ENCODE data around the gene TCN2. TPM values are rescaled to one million over a fixed set of nuclear protein-coding genes. Genes with fewer than 3 reads are reported as not detected.

TCN2 gene
- total RNA-seq, 1 experiment from 2014 or later, result 11.5 TPM

- Histone ChIP-seq H3K9me2 (ENCODE audit: insufficient read depth) (no peaks in the 10 kb centered on the region), H3K36me3 (ENCODE audit: low read depth) (no peaks in the 10 kb centered on the region), H3F3A (ENCODE audit: insufficient read depth, low read depth) (peaks cover 20% of the 10 kb centered on the region), H3K27ac (no peak overlapping the region), H3K4me2 (peak overlapping the region; percentile 40), H3K4me1 (replicated peaks; ENCODE audit: insufficient read depth) (peaks cover 34% of the 10 kb centered on the region), H3K27me3 (ENCODE audit: insufficient read depth, low read depth) (no peaks in the 10 kb centered on the region), H3K4me3 (no peak overlapping the region), H4K20me1 (ENCODE audit: insufficient read depth) (no peaks in the 10 kb centered on the region), H2AFZ (no peak overlapping the region), H3K79me2 (ENCODE audit: low read depth) (no peaks in the 10 kb centered on the region), H3K9me3 (ENCODE audit: insufficient read depth, low read depth) (no peaks in the 10 kb centered on the region)
- ChIA-PET CTCF (interaction anchor here (0.6 to 0.9 kb wide), 2 partner anchors 29 to 158 kb away, joined by 3 read pairs; no protein-coding TSS in a partner anchor), POLR2A (ENCODE audit: unreplicated experiment) (interaction anchor here (0.7 to 1.5 kb wide), 2 partner anchors 179 to 1028 kb away, joined by 6 read pairs; no protein-coding TSS in a partner anchor)
- intact Hi-C loops (cut with micrococcal nuclease; ENCODE audit: unreplicated experiment), result loop anchor here (10.0 kb wide), 2 partner anchors 181 to 341 kb away; partner anchors contain the start of genes MTFP1 and OSM
- no TSS peak for BruUV-seq (replicated peaks)
- TF ChIP-seq CTCF (conservative IDR thresholded peaks at IDR 0.05) (peak; percentile 87), EZH2 (IDR thresholded peaks at IDR 0.05; ENCODE audit: low read depth) (no peak)
- no peak for DNase-seq
Observed at GRCh38 chr22:30605449-30606110, 1.4 kb upstream of the TCN2 start.

DNA sequence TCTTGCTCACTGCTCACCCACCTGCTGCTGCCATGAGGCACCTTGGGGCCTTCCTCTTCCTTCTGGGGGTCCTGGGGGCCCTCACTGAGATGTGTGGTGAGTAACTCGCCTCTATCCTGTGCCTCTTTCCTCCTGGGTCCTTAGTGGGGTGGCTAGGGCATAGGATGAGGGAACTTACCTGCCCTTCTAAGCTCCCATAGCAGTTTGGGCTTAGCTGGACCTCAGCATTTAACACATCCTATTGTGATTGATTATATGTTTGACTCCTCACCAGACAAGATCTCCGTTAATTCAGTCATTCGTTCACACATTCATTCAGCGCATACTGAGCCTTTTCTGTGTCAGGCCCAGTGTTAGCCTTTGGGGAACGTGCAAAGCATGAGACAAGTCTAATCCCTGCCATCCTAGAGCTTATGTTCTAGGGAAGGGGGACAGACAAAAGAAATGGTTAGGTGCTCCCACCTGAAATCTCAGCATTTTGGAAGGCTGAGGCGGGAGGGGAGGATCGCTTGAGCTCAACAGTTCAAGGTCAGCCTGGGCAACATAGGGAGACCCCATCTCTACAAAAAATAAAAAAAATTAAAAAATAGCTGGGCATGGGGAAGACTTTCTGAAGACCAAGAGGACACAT, 441 bp downstream of the TCN2 start:
- Histone ChIP-seq H3K4me3 (peak overlapping the region; percentile 46; the same call in 1 of the 2 replicates), H3K9me2 (ENCODE audit: insufficient read depth) (no peaks in the 10 kb centered on the region), H2AFZ (peak overlapping the region; percentile 63; the same call in 1 of the 2 replicates), H3F3A (ENCODE audit: insufficient read depth, low read depth) (peaks cover 20% of the 10 kb centered on the region), H3K36me3 (ENCODE audit: low read depth) (no peaks in the 10 kb centered on the region), H4K20me1 (ENCODE audit: insufficient read depth) (no peaks in the 10 kb centered on the region), H3K4me2 (peak overlapping the region; percentile 60), H3K9me3 (ENCODE audit: insufficient read depth, low read depth) (no peaks in the 10 kb centered on the region), H3K79me2 (ENCODE audit: low read depth) (no peaks in the 10 kb centered on the region), H3K4me1 (replicated peaks; ENCODE audit: insufficient read depth) (peaks cover 34% of the 10 kb centered on the region), H3K27me3 (ENCODE audit: insufficient read depth, low read depth) (no peaks in the 10 kb centered on the region), H3K27ac (no peak overlapping the region)
- POLR2A ChIA-PET (ENCODE audit: unreplicated experiment), result interaction anchor here (0.6 to 1.5 kb wide), 2 partner anchors 181 to 1181 kb away, joined by 4 to 6 read pairs; no protein-coding TSS in a partner anchor
- TF ChIP-seq CTCF (conservative IDR thresholded peaks at IDR 0.05), result no peak
- no peak for TF ChIP-seq EZH2 (IDR thresholded peaks at IDR 0.05; ENCODE audit: low read depth)
- intact Hi-C loops (cut with micrococcal nuclease; ENCODE audit: unreplicated experiment), result loop anchor here (10.0 kb wide), 2 partner anchors 183 to 343 kb away; partner anchors contain the start of genes MTFP1 and OSM
- DNase-seq, result no peak
- CTCF ChIA-PET, result interaction anchor here (0.6 to 0.7 kb wide), 6 partner anchors 14 to 1720 kb away, joined by 5 to 14 read pairs (median 7); no protein-coding TSS in a partner anchor
- no TSS peak for BruUV-seq (replicated peaks)

GRCh38 chr22:30607939-30608338, 965 bp downstream of the TCN2 start:
- no peaks in the 10 kb centered on the region for H3K36me3 ChIP-seq (ENCODE audit: low read depth)
- H3K79me2 ChIP-seq (ENCODE audit: low read depth), result no peaks in the 10 kb centered on the region
- no peak overlapping the region for H2AFZ ChIP-seq
- peaks cover 20% of the 10 kb centered on the region for H3F3A ChIP-seq (ENCODE audit: insufficient read depth, low read depth)
- H3K9me3 ChIP-seq (ENCODE audit: insufficient read depth, low read depth), result no peaks in the 10 kb centered on the region
- H3K4me1 ChIP-seq (replicated peaks; ENCODE audit: insufficient read depth), result peaks cover 34% of the 10 kb centered on the region
- H4K20me1 ChIP-seq (ENCODE audit: insufficient read depth), result no peaks in the 10 kb centered on the region
- no peaks in the 10 kb centered on the region for H3K9me2 ChIP-seq (ENCODE audit: insufficient read depth)
- ChIA-PET POLR2A (ENCODE audit: unreplicated experiment) (interaction anchor here (0.5 kb wide), 1 partner anchor 18 kb away, joined by 3 read pairs; no protein-coding TSS in a partner anchor), CTCF (no interaction called here)
- H3K4me2 ChIP-seq, result no peak overlapping the region
- no peak overlapping the region for H3K27ac ChIP-seq
- H3K27me3 ChIP-seq (ENCODE audit: insufficient read depth, low read depth), result no peaks in the 10 kb centered on the region
- TF ChIP-seq CTCF (conservative IDR thresholded peaks at IDR 0.05) (no peak), EZH2 (IDR thresholded peaks at IDR 0.05; ENCODE audit: low read depth) (no peak)
- DNase-seq, result no peak
- no TSS peak for BruUV-seq (replicated peaks)
- H3K4me3 ChIP-seq, result no peak overlapping the region
- intact Hi-C loops (cut with micrococcal nuclease; ENCODE audit: unreplicated experiment), result loop anchor here (10.0 kb wide), 2 partner anchors 183 to 343 kb away; partner anchors contain the start of genes MTFP1 and OSM
